Body of pancreas (tissue), 4 donors: Measurements from ENCODE around the gene HSF5.

Source experiments
- POLR2A ChIP-seq, 3 donors: fragments of 450-650 bp; IDR thresholded peaks; one replicate each; pipeline ENCODE4 v1.6.1; 2016; ENCODE audit warnings: antibody characterized with exemption in 3 of 3, mild to moderate bottlenecking in 2 of 3
- TF ChIP-seq, protein P1 (sequence below), 7 experiments: fragments of 450-650 bp in 4 of 7; fragments of 200-600 bp in 3 of 7; sonication (generic) in 3 of 7; IDR thresholded peaks; one replicate each; pipeline ENCODE4 v1.5.1; 2016 to 2019; ENCODE audit warnings: antibody characterized with exemption in 7 of 7

GRCh38 chr17:58380207-58381123 lies 107.7 kb downstream of the HSF5 start:
- no peak for TF ChIP-seq POLR2A (IDR thresholded peaks at IDR 0.05)
- TF ChIP-seq, protein P1, sequence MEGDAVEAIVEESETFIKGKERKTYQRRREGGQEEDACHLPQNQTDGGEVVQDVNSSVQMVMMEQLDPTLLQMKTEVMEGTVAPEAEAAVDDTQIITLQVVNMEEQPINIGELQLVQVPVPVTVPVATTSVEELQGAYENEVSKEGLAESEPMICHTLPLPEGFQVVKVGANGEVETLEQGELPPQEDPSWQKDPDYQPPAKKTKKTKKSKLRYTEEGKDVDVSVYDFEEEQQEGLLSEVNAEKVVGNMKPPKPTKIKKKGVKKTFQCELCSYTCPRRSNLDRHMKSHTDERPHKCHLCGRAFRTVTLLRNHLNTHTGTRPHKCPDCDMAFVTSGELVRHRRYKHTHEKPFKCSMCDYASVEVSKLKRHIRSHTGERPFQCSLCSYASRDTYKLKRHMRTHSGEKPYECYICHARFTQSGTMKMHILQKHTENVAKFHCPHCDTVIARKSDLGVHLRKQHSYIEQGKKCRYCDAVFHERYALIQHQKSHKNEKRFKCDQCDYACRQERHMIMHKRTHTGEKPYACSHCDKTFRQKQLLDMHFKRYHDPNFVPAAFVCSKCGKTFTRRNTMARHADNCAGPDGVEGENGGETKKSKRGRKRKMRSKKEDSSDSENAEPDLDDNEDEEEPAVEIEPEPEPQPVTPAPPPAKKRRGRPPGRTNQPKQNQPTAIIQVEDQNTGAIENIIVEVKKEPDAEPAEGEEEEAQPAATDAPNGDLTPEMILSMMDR (IDR thresholded peaks at IDR 0.05) = no peak
